HEK293 (cell line): ENCODE results near the gene IRF2BPL.

ENCODE experiments used
- CTCF ChIA-PET: fragments of 350-600 bp; formaldehyde crosslinking; extraction: SDS; loops from one replicate; lab custom pipeline; 2021; ENCODE audit warnings: antibody characterized with exemption; lab: Yijun Ruan, JAX
- POLR2A ChIA-PET: fragments of 300-600 bp; formaldehyde crosslinking; extraction: SDS; loops from one replicate; lab custom pipeline; 2020; ENCODE audit warnings: antibody characterized with exemption, inconsistent platforms; lab: Yijun Ruan, JAX
- H3K27ac ChIP-seq: fragments of 200-500 bp; sonication (Bioruptor generic); 2 replicates; pipeline ENCODE4 v1.5.1; 2014; ENCODE audit warnings: low read depth, low read length, control low read depth, inconsistent platforms; ENCODE audit errors: extremely low read depth
- H3K36me3 ChIP-seq, 2 experiments: fragments of 200-500 bp in 1 of 2; sonication (Bioruptor generic) in 1 of 2; 1 replicate in 1 of 2; 2 replicates in 1 of 2; pipeline ENCODE4 v1.5.1; 2014 to 2017; ENCODE audit warnings: inconsistent platforms in 2 of 2, low read length in 2 of 2; ENCODE audit not compliant: control insufficient read depth in 2 of 2, insufficient read depth in 1 of 2
- H3K4me1 ChIP-seq: fragments of 200-500 bp; sonication (Bioruptor generic); 2 replicates; pipeline ENCODE4 v1.5.1; 2014; ENCODE audit warnings: mild to moderate bottlenecking, low read length, inconsistent platforms; ENCODE audit not compliant: control insufficient read depth, insufficient read depth
- H3K4me3 ChIP-seq: 2 replicates; pipeline ENCODE4 v1.5.1; 2011; ENCODE audit warnings: low read depth, mild to moderate bottlenecking, control low read depth, low read length, moderate library complexity
- H3K9me3 ChIP-seq: fragments of 200-500 bp; sonication (Bioruptor generic); 2 replicates; pipeline ENCODE4 v1.5.1; 2014; ENCODE audit warnings: low read depth, low read length, inconsistent platforms; ENCODE audit not compliant: control insufficient read depth, insufficient read depth
- CTCF ChIP-seq: fragments of 450-650 bp; formaldehyde crosslinking; IDR thresholded peaks from 2 replicates; pipeline ENCODE4 v1.5.1; 2016; ENCODE audit warnings: missing biosample characterization, missing genetic modification characterization
- IKZF3 ChIP-seq: fragments of 450-650 bp; IDR thresholded peaks from 2 replicates; pipeline ENCODE4 v1.5.0; 2018; ENCODE audit warnings: missing biosample characterization, mild to moderate bottlenecking, missing genetic modification characterization, moderate library complexity
- KLF16 ChIP-seq: fragments of 450-650 bp; formaldehyde crosslinking; IDR thresholded peaks from 2 replicates; pipeline ENCODE4 v1.5.1; 2017; ENCODE audit warnings: missing biosample characterization, missing genetic modification characterization
- PRDM10 ChIP-seq: fragments of 450-650 bp; formaldehyde crosslinking; IDR thresholded peaks from 2 replicates; pipeline ENCODE4 v1.5.1; 2016; ENCODE audit warnings: missing biosample characterization, missing genetic modification characterization
- SCRT2 ChIP-seq: fragments of 450-650 bp; formaldehyde crosslinking; IDR thresholded peaks from 2 replicates; pipeline ENCODE4 v1.5.1; 2016; ENCODE audit warnings: missing biosample characterization, missing genetic modification characterization
- SETDB1 ChIP-seq: IDR thresholded peaks from one replicate; pipeline ENCODE4 v1.6.1; 2017; ENCODE audit warnings: mild to moderate bottlenecking, low read length, moderate library complexity, mixed read lengths; ENCODE audit not compliant: insufficient read length
- SP3 ChIP-seq: fragments of 450-650 bp; formaldehyde crosslinking; IDR thresholded peaks from 2 replicates; pipeline ENCODE4 v1.5.1; 2016; ENCODE audit warnings: missing biosample characterization, missing genetic modification characterization
- ZBTB17 ChIP-seq: fragments of 450-650 bp; formaldehyde crosslinking; IDR thresholded peaks from 2 replicates; pipeline ENCODE4 v1.5.1; 2016; ENCODE audit warnings: missing biosample characterization, missing genetic modification characterization
- ZNF174 ChIP-seq: fragments of 450-650 bp; formaldehyde crosslinking; IDR thresholded peaks from 2 replicates; pipeline ENCODE4 v1.5.0; 2017; ENCODE audit warnings: missing biosample characterization, mild to moderate bottlenecking, missing genetic modification characterization
- ZNF2 ChIP-seq: fragments of 450-650 bp; formaldehyde crosslinking; IDR thresholded peaks from 2 replicates; pipeline ENCODE4 v1.5.1; 2016; ENCODE audit warnings: missing biosample characterization, missing genetic modification characterization
- ZNF23 ChIP-seq: fragments of 450-650 bp; formaldehyde crosslinking; IDR thresholded peaks from 2 replicates; pipeline ENCODE4 v1.5.1; 2016; ENCODE audit warnings: missing biosample characterization, missing genetic modification characterization, borderline replicate concordance
- ZNF26 ChIP-seq: fragments of 450-650 bp; formaldehyde crosslinking; IDR thresholded peaks from 2 replicates; pipeline ENCODE4 v1.5.1; 2016; ENCODE audit warnings: missing biosample characterization, missing genetic modification characterization
- ZNF335 ChIP-seq: fragments of 450-650 bp; formaldehyde crosslinking; conservative IDR thresholded peaks from 2 replicates; pipeline ENCODE4 v1.5.1; 2016; ENCODE audit warnings: missing biosample characterization, missing genetic modification characterization
- ZNF366 ChIP-seq: fragments of 450-650 bp; formaldehyde crosslinking; conservative IDR thresholded peaks from 2 replicates; pipeline ENCODE4 v1.5.1; 2016; ENCODE audit warnings: missing biosample characterization, missing genetic modification characterization
- ZNF510 ChIP-seq: fragments of 450-650 bp; formaldehyde crosslinking; IDR thresholded peaks from 2 replicates; pipeline ENCODE4 v1.5.1; 2018; ENCODE audit warnings: mild to moderate bottlenecking, missing genetic modification characterization, missing biosample characterization; ENCODE audit not compliant: insufficient replicate concordance
- ZNF654 ChIP-seq: fragments of 450-650 bp; formaldehyde crosslinking; IDR thresholded peaks from 2 replicates; pipeline ENCODE4 v1.5.1; 2016; ENCODE audit warnings: low read depth, missing biosample characterization, missing genetic modification characterization
- ZNF704 ChIP-seq: fragments of 450-650 bp; formaldehyde crosslinking; IDR thresholded peaks from 2 replicates; pipeline ENCODE4 v1.5.1; 2016; ENCODE audit warnings: missing biosample characterization, missing genetic modification characterization
- ZNF791 ChIP-seq: fragments of 450-650 bp; formaldehyde crosslinking; IDR thresholded peaks from 2 replicates; pipeline ENCODE4 v1.5.1; 2016; ENCODE audit warnings: missing biosample characterization, missing genetic modification characterization
- ZNF837 ChIP-seq: fragments of 450-650 bp; formaldehyde crosslinking; IDR thresholded peaks from 2 replicates; pipeline ENCODE4 v1.5.1; 2016; ENCODE audit warnings: missing biosample characterization, missing genetic modification characterization
- ZNF843 ChIP-seq: fragments of 450-650 bp; formaldehyde crosslinking; IDR thresholded peaks from 2 replicates; pipeline ENCODE4 v1.5.1; 2016; ENCODE audit warnings: missing biosample characterization, missing genetic modification characterization
- ZSCAN18 ChIP-seq: fragments of 450-650 bp; formaldehyde crosslinking; IDR thresholded peaks from 2 replicates; pipeline ENCODE4 v1.5.1; 2016; ENCODE audit warnings: missing biosample characterization, missing genetic modification characterization
- ZSCAN5A ChIP-seq: fragments of 450-650 bp; formaldehyde crosslinking; IDR thresholded peaks from 2 replicates; pipeline ENCODE4 v1.5.1; 2016; ENCODE audit warnings: missing biosample characterization, missing genetic modification characterization

IRF2BPL gene

GRCh38 chr14:77055981-77056380, 27.5 kb upstream of the IRF2BPL start:
- Histone ChIP-seq H3K4me1 (peaks cover 3% of the 10 kb centered on the region; the same call in 1 of the 2 replicates), H3K9me3 (no peaks in the 10 kb centered on the region), H3K27ac (no peak overlapping the region), H3K4me3 (no peak overlapping the region), H3K36me3 (no peaks in the 10 kb centered on the region)
- POLR2A ChIA-PET = no interaction called here
- CTCF ChIA-PET = interaction anchor here (0.6 to 5.1 kb wide), 4 partner anchors 14 to 181 kb away, joined by 3 to 77 read pairs (median 50); no protein-coding TSS in a partner anchor
- TF ChIP-seq ZNF2 (no peak), KLF16 (tag by site-specific recombination) (no peak), ZNF843 (tag by site-specific recombination) (no peak), CTCF (tag by site-specific recombination) (no peak), ZNF335 (tag by site-specific recombination) (no peak), SCRT2 (tag by site-specific recombination) (no peak), SETDB1 (peak; percentile 49), ZNF654 (tag by site-specific recombination) (no peak), SP3 (tag by site-specific recombination) (no peak)

GRCh38 chr14:77055306-77055705, 26.8 kb upstream of the IRF2BPL start:
- Histone ChIP-seq H3K36me3 (no peaks in the 10 kb centered on the region), H3K4me3 (no peak overlapping the region), H3K27ac (no peak overlapping the region), H3K4me1 (peaks cover 3% of the 10 kb centered on the region; the same call in 1 of the 2 replicates), H3K9me3 (no peaks in the 10 kb centered on the region)
- POLR2A ChIA-PET = interaction anchor here (0.7 kb wide), 1 partner anchor 177 kb away, joined by 4 read pairs; no protein-coding TSS in a partner anchor
- CTCF ChIA-PET = interaction anchor here (1.0 to 5.1 kb wide), 6 partner anchors 8 to 181 kb away, joined by 3 to 83 read pairs (median 50); no protein-coding TSS in a partner anchor
- TF ChIP-seq ZNF704 (tag by site-specific recombination) (no peak), PRDM10 (tag by site-specific recombination) (no peak), ZNF23 (tag by site-specific recombination) (no peak), ZNF366 (tag by site-specific recombination) (no peak), ZBTB17 (tag by site-specific recombination) (no peak), KLF16 (tag by site-specific recombination) (no peak), ZNF837 (tag by site-specific recombination) (no peak), ZSCAN5A (tag by site-specific recombination) (no peak), ZNF174 (tag by site-specific recombination) (no peak), ZNF510 (no peak), ZNF791 (tag by site-specific recombination) (no peak), ZSCAN18 (tag by site-specific recombination) (no peak), ZNF26 (tag by site-specific recombination) (no peak), IKZF3 (tag by site-specific recombination) (no peak)
